HepG2 (cell line): ENCODE data around the gene PFKP. TPM values are rescaled to one million over a fixed set of nuclear protein-coding genes. Genes with fewer than 3 reads are reported as not detected.

Source experiments
- ATAC-seq: fragments of 200-7000 bp; cut with Tn5 transposase; 3 replicates; pipeline ENCODE4 v1.9.1; 2020; ENCODE audit warnings: mild to moderate bottlenecking, moderate library complexity
- BruUV-seq: library from RNA; stranded (reverse); fragments of 400-500 nt; replicated peaks from 2 replicates; lab custom pipeline; 2021; lab: Mats Ljungman, UMichigan
- CTCF ChIA-PET: fragments of 300-600 bp; formaldehyde crosslinking; extraction: SDS; loops from one replicate; lab custom pipeline; 2021; ENCODE audit warnings: low total read pairs, inconsistent platforms, low intra/inter-chr PET ratio; lab: Yijun Ruan, JAX
- POLR2A ChIA-PET: fragments of 350-600 bp; sonication (Branson Sonifier 250); formaldehyde crosslinking; loops from one replicate; lab custom pipeline; 2020; ENCODE audit warnings: antibody characterized with exemption, inconsistent platforms; lab: Yijun Ruan, JAX
- DNase-seq: peaks from one replicate; pipeline ENCODE4 v3.0.0-alpha.2; 2015; ENCODE audit warnings: low spot score
- FAIRE-seq: peaks from 3 replicates; lab custom pipeline; 2011; peaks lifted over from hg19 to GRCh38; lab: Jason Lieb, UNC
- H2AFZ ChIP-seq: one replicate; pipeline ENCODE4 v1.6.1; 2011; ENCODE audit warnings: low read length, inconsistent platforms
- H3K27ac ChIP-seq: fragments of 300-600 bp; 3 replicates; pipeline ENCODE4 v1.8.0; 2011; ENCODE audit warnings: mixed run types, mild to moderate bottlenecking, mixed read lengths, low read length, inconsistent platforms; ENCODE audit not compliant: insufficient read depth; ENCODE audit errors: extremely low read length
- H3K27me3 ChIP-seq, 2 experiments: fragments of 200-600 bp in 1 of 2; 2 replicates in 1 of 2; 3 replicates in 1 of 2; pipeline versions ENCODE4 v1.6.0 to v1.8.0; 2011; ENCODE audit warnings: low read length in 2 of 2, mild to moderate bottlenecking in 2 of 2, moderate library complexity in 2 of 2, inconsistent platforms in 1 of 2; ENCODE audit not compliant: insufficient read depth in 2 of 2, control insufficient read depth in 1 of 2
- H3K36me3 ChIP-seq, 2 experiments: fragments of 200-600 bp in 1 of 2; replicated peaks in 1 of 2; 2 replicates in 1 of 2; 3 replicates in 1 of 2; pipeline versions ENCODE4 v1.5.1 to v1.8.0; 2011; ENCODE audit warnings: low read length in 2 of 2, inconsistent platforms in 1 of 2; ENCODE audit not compliant: insufficient read depth in 2 of 2, control insufficient read depth in 1 of 2
- H3K4me1 ChIP-seq: 2 replicates; pipeline ENCODE4 v1.5.1; 2012; ENCODE audit warnings: low read length, inconsistent platforms; ENCODE audit not compliant: insufficient read depth
- H3K4me2 ChIP-seq: 2 replicates; pipeline ENCODE4 v1.6.0; 2011; ENCODE audit warnings: low read depth, low read length, inconsistent platforms
- H3K4me3 ChIP-seq, 3 experiments: fragments of 200-600 bp in 1 of 3; sonication (generic), shearing (Covaris generic) in 1 of 3; replicated peaks in 1 of 3; 2 replicates each; pipeline ENCODE4 v1.5.1; 2011 to 2016; ENCODE audit warnings: low read length in 3 of 3, inconsistent platforms in 2 of 3, low read depth in 2 of 3, mild to moderate bottlenecking in 2 of 3, control low read depth in 1 of 3, mixed read lengths in 1 of 3; ENCODE audit not compliant: insufficient read depth in 1 of 3
- H3K79me2 ChIP-seq: one replicate; pipeline ENCODE4 v1.6.1; 2011; ENCODE audit warnings: low read length, inconsistent platforms; ENCODE audit not compliant: insufficient read depth
- H3K9ac ChIP-seq: 2 replicates; pipeline ENCODE4 v1.6.0; 2011; ENCODE audit warnings: mild to moderate bottlenecking, low read depth, low read length, inconsistent platforms; ENCODE audit not compliant: insufficient read depth
- H3K9me3 ChIP-seq: 2 replicates; pipeline ENCODE4 v1.5.1; 2012; ENCODE audit warnings: mild to moderate bottlenecking, low read length
- H4K20me1 ChIP-seq: 2 replicates; pipeline ENCODE4 v1.6.0; 2011; ENCODE audit warnings: inconsistent platforms, mild to moderate bottlenecking, low read length, moderate library complexity; ENCODE audit not compliant: insufficient read depth
- BATF2 ChIP-seq: sonication (generic); formaldehyde crosslinking; IDR thresholded peaks from 2 replicates; pipeline ENCODE4 v1.8.0; 2022; ENCODE audit warnings: mild to moderate bottlenecking, missing genetic modification reagents, moderate library complexity
- GZF1 ChIP-seq: sonication (generic); formaldehyde crosslinking; IDR thresholded peaks from 2 replicates; pipeline ENCODE4 v1.5.1; 2020; ENCODE audit warnings: mild to moderate bottlenecking, missing genetic modification reagents
- KLF16 ChIP-seq, 2 experiments: sonication (generic) in 1 of 2; formaldehyde crosslinking in 1 of 2; IDR thresholded peaks; 2 replicates each; pipeline versions ENCODE4 v1.6.1 to v1.8.0; 2016 to 2023; ENCODE audit warnings: missing genetic modification reagents in 2 of 2, missing compliant biosample characterization in 1 of 2
- KLF9 ChIP-seq: IDR thresholded peaks from 2 replicates; pipeline ENCODE4 v1.6.1; 2016; ENCODE audit warnings: low read depth
- RXRA ChIP-seq: sonication (generic); formaldehyde crosslinking; IDR thresholded peaks from 2 replicates; pipeline ENCODE4 v1.5.1; 2020; ENCODE audit warnings: missing genetic modification reagents
- SNAI1 ChIP-seq: sonication (generic); formaldehyde crosslinking; IDR thresholded peaks from 2 replicates; pipeline ENCODE4 v1.5.0; 2020; ENCODE audit warnings: mild to moderate bottlenecking, missing genetic modification reagents, borderline replicate concordance
- TFDP2 ChIP-seq: sonication (generic); formaldehyde crosslinking; IDR thresholded peaks from 2 replicates; pipeline ENCODE4 v1.4.0; 2020; ENCODE audit warnings: missing genetic modification reagents
- TFE3 ChIP-seq: IDR thresholded peaks from 2 replicates; pipeline ENCODE4 v1.6.1; 2016
- ZBTB7A ChIP-seq: sonication (generic); formaldehyde crosslinking; IDR thresholded peaks from 2 replicates; pipeline ENCODE4 v1.8.0; 2022; ENCODE audit warnings: mild to moderate bottlenecking, missing genetic modification reagents
- ZFP62 ChIP-seq: sonication (generic); formaldehyde crosslinking; IDR thresholded peaks from 2 replicates; pipeline ENCODE4 v1.4.0; 2020; ENCODE audit warnings: missing genetic modification reagents
- ZMYM4 ChIP-seq: sonication (generic); formaldehyde crosslinking; IDR thresholded peaks from 2 replicates; pipeline ENCODE4 v1.8.1; 2023; ENCODE audit warnings: mild to moderate bottlenecking, missing genetic modification reagents
- ZNF138 ChIP-seq: sonication (generic); formaldehyde crosslinking; IDR thresholded peaks from 2 replicates; pipeline ENCODE4 v1.5.0; 2020; ENCODE audit warnings: mild to moderate bottlenecking, low read depth, missing genetic modification reagents
- ZNF333 ChIP-seq: sonication (generic); formaldehyde crosslinking; IDR thresholded peaks from 2 replicates; pipeline ENCODE4 v1.4.0; 2020; ENCODE audit warnings: mild to moderate bottlenecking, missing genetic modification reagents, borderline replicate concordance
- WGBS: methylation state at CpG from one replicate; pipeline ENCODE4 v1.1.6; 2017; ENCODE audit warnings: low lambda C conversion rate; 5-methylcytosine and 5-hydroxymethylcytosine counted together
- in situ Hi-C: cut with HindIII; loops from 2 replicates; pipeline ENCODE4 v1.10.0; 2017; ENCODE audit warnings: low pct_unique_long_range_greater_than_20kb; ENCODE audit not compliant: extremely low pct_ligation_motif_present
- intact Hi-C: fragments of 100-400 bp; cut with micrococcal nuclease; formaldehyde crosslinking; loops from one replicate; pipeline ENCODE4 v1.10.0; 2022; ENCODE audit not compliant: unreplicated experiment
- polyA plus RNA-seq, 8 experiments: library from polyadenylated mRNA; depleted of rRNA in 3 of 8; stranded (reverse) in 7 of 8; unstranded in 1 of 8; fragments of >200 nt; fragmentation: Illumina TruSeq in 4 of 8; extraction: Trizol in 4 of 8; gene quantifications; 2 replicates each; pipeline versions ENCODE4 v1.2.1 to v1.2.3, GENCODE V29; 2011 to 2016; ENCODE audit warnings: low read depth in 4 of 8, missing spikeins in 1 of 8, mixed read lengths in 1 of 8; ENCODE audit not compliant: insufficient read depth in 1 of 8
- total RNA-seq, 5 experiments: library from RNA; depleted of rRNA; stranded (reverse); fragments of >200 nt; fragmentation: Illumina TruSeq; extraction: Trizol; gene quantifications; 2 replicates each; pipeline ENCODE4 v1.2.3, GENCODE V29; 2016; ENCODE audit warnings: low read depth in 1 of 5

Gene PFKP
- total and polyA plus RNA-seq, 2 of the 13 experiments (the other 11 are each of a cell fraction or from before 2014, with no cell fraction given), result 0.80 to 2.4 TPM

- Histone ChIP-seq H4K20me1 (no peaks in the 10 kb centered on the region), H3K79me2 (no peaks in the 10 kb centered on the region), H3K36me3 (no peaks in the 10 kb centered on the region), H3K9me3 (no peaks in the 10 kb centered on the region), H3K4me2 (no peak overlapping the region), H3K4me1 (peaks cover 13% of the 10 kb centered on the region), H3K4me3 (no peak overlapping the region), H3K9ac (no peak overlapping the region), H3K27ac (no peak overlapping the region), H2AFZ (no peak overlapping the region), H3K27me3 (no peaks in the 10 kb centered on the region; a peak in 2 of 5 replicates)
- intact Hi-C loops (no loop called here), in situ Hi-C loops (loop anchor here (5.0 to 10.0 kb wide), 2 partner anchors 121 to 204 kb away; no protein-coding TSS in a partner anchor)
- POLR2A ChIA-PET, result no interaction called here
- WGBS, result 22% methylated on average over 15 of the region's 17 CpGs
- DNase-seq (no peak), ATAC-seq (no peak; the same call in 2 of the 3 replicates), FAIRE-seq (no peak)
- BruUV-seq, result no TSS peak
- CTCF ChIA-PET, result no interaction called here
- no peak for TF ChIP-seq RXRA (CRISPR knock-in tag)
- TF ChIP-seq ZFP62 (CRISPR knock-in tag), result no peak
- TF ChIP-seq KLF16 (CRISPR knock-in tag; IDR thresholded peaks at IDR 0.05), result no peak
- TF ChIP-seq ZNF333 (CRISPR knock-in tag), result no peak
- no peak for TF ChIP-seq GZF1 (CRISPR knock-in tag)
- no peak for TF ChIP-seq TFDP2
- no peak for TF ChIP-seq ZNF138 (CRISPR knock-in tag)
- TF ChIP-seq ZMYM4 (CRISPR knock-in tag), result no peak
- no peak for TF ChIP-seq SNAI1
- TF ChIP-seq TFE3 (CRISPR knock-in tag), result no peak
- TF ChIP-seq KLF9 (CRISPR knock-in tag), result no peak
- no peak for TF ChIP-seq BATF2
- TF ChIP-seq ZBTB7A, result no peak
These were observed 19.0 kb upstream of the PFKP start for GRCh38 chr10:3048119-3049019.
